ENCODE data around the gene CCNI.
"Not testable (repeated sequence)": the region's sequence is repeated elsewhere in the genome, so short reads cannot be mapped to it uniquely, and the experiment has no call there.

CCNI gene, protein sequence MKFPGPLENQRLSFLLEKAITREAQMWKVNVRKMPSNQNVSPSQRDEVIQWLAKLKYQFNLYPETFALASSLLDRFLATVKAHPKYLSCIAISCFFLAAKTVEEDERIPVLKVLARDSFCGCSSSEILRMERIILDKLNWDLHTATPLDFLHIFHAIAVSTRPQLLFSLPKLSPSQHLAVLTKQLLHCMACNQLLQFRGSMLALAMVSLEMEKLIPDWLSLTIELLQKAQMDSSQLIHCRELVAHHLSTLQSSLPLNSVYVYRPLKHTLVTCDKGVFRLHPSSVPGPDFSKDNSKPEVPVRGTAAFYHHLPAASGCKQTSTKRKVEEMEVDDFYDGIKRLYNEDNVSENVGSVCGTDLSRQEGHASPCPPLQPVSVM

DNA sequence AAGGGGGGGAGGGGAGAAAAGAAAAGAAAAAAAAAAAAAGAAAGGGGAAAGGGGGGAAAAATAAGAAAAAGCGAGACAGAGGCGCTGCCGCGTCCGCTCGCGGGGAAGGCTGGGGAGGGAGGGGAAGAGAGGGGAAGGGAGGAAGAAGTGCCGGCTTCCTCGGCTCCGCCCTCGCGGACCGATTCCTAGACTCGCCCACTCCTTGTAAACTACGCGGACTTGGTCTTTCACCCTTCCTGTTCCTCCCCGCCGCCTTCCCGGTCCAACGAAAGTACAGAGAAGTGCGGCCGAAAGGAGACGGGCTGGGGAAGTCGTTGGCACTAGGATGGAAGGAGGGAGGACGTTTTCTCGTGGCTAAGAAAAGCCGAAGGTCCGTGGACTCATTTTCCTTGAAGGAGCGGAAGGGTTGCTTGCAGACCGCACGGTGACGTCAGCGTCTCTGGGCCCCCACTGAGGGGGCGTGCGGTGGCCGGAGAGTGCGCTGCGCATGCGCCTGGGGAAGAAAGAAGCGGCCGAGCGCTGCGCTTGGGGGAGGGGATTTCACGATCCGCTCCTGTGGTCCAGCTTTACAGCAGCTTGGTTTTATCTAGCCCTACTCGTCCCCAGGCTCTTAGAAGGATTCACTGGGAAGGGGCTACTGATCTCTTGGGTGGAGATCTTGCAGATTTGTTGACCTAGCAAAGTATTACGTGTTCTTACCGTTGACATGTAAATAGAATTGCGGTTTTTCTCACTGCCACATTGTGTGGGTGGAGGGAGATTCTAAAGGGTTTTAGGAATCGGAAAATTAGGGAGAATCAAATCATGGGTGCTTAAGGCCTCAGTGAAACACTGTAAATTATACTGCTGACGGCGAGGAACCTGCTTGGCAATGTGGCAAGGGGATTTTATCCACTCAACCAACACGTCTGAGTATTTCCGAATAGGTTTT, at the start of gene CCNI:
CCNI (minus strand) TSS at position 121 of the 931 bp plus-strand sequence. CDS start 9,627 bp downstream, outside the sequence.
- DNase-seq (ENCODE audit: low read depth in 2 of 2) = peak; percentile 84 to 89

DNA sequence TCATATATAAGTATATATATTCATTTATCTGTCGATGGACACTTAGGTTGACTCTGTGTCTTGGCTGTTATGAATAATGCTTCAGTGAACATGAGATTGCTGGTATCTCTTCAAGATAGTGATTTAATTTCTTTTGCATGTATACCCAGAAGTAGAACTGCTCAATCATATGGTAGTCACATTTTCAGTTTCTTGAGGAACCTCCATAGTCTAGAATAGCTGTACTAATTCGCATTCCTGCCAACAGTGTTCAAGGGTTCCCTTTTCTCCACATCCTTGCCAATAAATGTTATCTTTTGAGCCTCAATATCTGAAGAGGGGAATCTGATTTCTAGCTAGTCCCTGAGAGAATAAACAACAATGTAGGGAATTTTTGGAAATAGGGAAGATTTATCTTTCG, 48.8 kb upstream of the CCNI start:
- no peak for DNase-seq (ENCODE audit: low read depth in 2 of 2)

DNA sequence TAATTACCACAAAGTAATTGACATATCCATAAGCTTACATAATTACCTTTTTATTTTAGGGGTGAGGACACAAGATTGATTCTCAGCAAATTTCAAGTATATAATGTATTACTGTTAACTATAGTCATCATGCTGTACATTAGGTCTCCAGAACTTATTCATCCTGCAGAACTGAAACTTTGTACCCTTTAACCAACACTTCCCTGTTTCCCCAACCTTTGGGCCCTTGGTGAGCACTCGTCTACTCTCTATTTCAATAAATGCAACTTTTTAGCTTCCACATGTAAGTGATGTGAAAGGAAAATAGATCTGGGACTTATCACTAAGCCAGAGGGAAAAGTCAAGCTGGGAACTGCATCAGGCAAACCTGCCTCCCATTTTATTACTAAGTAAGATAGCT, 47.6 kb upstream of the CCNI start:
- no peak for DNase-seq (ENCODE audit: low read depth in 2 of 2)

DNA sequence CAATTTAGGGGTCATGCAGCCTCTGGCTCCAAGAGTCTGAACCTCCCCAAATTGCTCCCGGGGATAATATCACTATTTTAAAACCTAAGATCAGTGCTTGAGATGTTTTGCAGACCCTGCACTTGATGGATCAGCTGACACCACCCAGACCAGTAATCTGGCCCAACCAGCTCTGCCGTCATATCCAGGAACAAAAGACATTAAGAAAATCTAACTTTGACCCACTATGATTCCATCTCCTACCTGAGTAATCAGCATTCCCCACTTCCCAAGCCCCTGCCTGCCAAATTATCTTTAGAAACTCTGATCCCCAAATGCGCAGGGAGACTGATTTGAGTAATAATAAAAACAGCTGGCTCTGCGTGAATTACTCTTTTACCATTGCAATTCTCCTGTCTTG, 46.9 kb upstream of the CCNI start:
- no peak for DNase-seq (ENCODE audit: low read depth in 2 of 2)

DNA sequence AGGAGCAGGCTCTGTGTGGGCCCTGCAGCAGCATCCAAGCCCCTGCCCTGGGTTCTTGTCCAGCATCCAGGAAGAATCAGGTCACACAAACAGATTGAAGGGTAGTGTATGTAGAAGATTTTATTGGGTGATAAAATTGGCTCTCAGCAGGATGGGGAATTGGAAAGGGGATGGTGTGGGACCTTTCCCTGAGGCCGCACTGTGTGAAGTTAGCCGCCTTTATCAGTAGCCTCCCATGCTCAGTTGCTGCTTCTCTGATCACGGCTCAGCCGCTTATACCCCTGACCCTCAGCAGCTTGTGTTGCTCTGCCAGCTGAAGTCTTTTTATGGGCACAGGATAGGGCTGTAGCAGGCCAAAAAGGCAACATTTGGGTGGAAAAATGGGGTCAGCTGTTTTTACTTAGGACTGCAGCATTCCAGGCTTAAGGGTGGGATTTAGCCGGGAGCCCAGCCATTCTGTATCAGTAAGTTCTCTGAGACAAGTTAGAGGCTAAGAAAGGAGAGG, 46.0 kb upstream of the CCNI start:
- DNase-seq (ENCODE audit: low read depth in 2 of 2) = no peak

DNA sequence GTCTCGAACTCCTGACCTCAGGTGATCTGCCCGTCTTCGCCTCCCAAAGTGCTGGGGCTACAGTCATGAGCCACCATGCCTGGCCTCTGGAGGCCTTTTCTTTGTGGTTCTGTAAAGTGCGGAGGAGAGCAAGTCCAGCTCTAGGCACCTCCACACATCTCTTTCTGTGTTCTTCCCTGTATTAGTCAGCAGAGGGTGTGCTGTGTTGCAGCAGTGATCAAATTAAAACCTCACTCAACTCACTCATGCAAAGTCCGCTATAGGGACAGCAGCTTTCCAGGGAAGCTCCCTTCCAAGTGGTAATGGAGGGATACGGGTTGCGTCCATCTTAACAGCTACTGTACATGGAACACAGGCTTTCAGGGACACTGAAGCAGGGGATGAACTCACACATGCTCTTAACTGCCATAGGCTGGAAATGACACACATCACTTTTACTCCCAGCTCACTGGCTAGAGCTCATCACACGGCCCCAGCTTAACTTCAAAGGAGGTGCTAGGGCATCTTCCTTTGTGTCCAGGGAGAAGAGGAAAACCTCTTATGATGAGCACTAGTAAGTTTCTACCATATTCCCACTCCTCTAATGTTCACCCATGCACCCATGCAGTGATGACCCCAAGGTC, 45.2 kb upstream of the CCNI start:
- no peak for DNase-seq (ENCODE audit: low read depth in 2 of 2)

DNA sequence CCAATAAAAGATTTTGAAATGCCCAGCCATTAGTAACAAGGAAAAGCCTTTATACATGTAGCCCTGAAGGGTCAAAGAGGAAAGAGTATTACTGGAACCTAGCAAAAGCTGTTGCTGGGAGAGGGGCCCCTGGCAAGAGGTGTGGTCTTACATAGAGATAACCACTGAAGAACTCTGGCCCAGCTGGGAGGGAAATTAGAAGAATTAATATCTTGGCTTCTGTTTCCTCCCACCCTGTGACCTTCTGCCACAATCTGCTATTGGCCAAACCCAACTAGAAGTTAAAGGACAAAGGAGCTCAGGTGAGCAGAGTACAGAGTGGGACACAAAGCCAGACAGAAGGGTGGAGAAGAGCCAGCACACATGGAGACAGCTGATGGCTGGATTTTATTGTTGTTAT, 41.9 kb upstream of the CCNI start:
- DNase-seq (ENCODE audit: low read depth in 2 of 2) = no peak

DNA sequence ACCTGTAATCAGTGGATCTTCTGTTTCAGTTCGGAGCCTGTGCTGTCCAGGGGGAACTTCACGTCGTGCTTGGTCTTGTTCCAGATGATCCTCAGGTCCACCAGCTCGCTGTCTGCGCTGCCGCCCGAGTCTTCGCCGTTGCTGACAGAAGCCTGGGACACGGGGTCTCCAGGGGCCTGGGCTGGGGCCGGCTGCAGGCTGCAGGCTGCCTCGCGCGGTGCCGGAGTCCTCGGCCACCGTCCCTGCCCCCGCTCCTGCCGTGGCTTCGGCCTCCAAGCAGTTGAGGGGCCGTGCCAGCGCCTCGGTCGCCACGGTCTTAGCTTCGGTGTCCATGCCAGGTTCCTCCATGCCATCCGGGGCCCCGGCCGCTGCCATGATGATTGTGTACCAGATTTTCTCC, 37.3 kb upstream of the CCNI start:
- DNase-seq (ENCODE audit: low read depth in 2 of 2) = no peak

DNA sequence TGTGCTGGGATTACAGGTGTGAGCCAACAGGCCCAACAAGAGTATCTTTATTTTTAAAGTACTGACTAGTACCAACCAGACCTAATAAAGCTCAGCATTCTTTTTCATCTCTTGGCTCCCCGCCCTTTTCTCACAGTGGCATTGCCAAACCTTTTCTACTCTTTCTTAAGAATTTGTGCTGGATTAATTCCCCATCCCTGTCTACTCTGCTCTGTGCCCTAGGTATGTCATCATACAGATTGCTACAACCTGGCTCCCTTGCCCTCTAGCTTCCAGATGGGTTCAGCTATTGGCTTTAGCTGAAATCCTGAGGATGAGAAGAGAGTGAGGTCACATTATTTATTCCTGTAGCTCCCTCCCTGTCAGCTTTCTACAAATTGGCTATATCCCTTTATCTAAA, 34.9 kb upstream of the CCNI start:
- DNase-seq (ENCODE audit: low read depth in 2 of 2) = no peak

DNA sequence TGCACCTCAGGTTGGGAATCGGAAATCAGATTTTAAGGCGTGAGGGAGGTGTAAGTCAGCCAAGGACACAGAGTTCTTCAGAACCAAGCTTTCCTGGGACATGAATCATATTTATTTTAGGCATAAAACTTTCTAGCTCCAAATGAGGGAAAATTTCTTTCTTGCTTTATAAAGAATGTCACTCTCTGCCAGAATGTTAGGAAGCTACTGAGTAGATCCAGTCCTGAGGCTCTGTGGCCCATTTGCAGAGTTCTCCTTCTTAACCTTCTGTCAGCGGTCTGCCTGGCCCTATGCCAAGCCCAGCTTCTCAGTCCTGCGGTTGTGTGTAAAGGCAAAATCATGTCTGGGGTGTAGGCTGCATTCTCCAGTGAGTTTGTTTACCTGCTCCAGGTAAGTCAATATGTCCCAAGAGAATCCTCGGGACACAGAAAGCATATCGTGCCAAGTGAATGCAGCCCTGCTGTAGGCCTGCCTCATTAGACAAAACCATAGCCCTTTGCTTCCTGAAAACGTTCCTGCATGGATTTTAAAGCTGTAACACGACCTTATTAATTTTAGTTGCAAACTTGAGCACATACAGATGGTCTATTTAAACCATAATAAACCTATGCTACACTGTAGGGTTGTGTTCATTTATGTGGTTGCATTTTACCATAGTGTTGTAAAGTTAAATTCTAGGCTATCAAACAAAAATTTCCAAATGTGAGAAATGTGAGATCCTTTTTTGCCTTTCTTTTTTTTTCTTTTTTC, 29.2 kb upstream of the CCNI start:
- DNase-seq (ENCODE audit: low read depth in 2 of 2) = no peak

DNA sequence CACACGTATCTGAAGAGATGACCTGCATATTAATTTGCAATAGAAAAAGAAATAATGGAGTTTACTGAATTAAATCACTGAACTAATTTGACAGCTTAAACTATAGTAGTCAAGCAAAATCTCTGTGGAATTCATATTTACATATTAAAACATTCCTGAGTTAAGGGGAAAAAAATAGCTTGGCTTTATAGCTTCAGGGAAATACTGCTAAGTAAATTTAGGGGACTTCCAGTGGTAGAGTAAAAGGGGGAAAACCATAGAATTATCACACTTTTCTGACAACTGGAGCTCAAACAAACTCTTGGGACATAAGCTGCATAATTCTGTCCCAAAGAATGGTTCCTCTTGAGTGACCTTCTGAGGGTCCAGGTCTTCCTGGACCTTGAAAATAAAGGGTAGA, 28.6 kb upstream of the CCNI start:
- no peak for DNase-seq (ENCODE audit: low read depth in 2 of 2)

DNA sequence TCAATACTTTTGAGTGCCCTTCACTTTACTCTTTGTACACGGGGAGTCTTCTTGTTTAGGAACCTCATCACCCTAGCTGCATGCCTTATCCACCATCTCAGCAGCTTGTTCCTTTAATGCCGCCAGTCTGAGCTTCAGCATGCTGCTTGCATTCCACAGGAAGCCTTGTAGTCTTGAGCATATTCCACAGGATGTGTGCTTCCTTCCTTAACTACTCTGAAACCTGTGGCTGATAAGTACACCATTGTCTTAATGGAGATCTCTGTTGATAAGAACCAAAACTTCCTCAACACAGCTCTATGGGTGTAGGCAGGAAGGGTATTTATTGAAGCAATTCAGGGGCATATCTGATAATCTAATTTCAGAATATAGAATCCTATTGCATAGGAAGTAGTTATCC, 24.4 kb upstream of the CCNI start:
- no peak for DNase-seq (ENCODE audit: low read depth in 2 of 2)

DNA sequence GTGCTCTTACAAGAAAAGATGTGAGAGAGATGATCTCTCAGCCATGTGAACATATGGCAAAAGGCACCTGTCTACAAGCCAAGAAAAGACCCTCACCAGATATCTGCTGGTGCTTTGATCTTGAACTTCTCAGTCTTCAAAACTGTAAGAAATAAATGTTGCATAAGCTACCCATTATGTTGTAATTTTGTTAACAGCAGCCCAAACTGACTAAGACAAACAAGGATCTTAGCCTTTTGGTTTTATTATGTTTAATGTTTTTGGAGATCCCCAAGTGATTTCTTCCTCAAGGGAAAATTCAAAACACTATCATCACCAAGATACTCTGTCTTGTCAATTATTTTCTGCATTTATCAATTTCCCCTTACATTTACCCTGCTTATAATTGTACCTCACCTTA, 21.8 kb upstream of the CCNI start:
- DNase-seq (ENCODE audit: low read depth in 2 of 2) = no peak

DNA sequence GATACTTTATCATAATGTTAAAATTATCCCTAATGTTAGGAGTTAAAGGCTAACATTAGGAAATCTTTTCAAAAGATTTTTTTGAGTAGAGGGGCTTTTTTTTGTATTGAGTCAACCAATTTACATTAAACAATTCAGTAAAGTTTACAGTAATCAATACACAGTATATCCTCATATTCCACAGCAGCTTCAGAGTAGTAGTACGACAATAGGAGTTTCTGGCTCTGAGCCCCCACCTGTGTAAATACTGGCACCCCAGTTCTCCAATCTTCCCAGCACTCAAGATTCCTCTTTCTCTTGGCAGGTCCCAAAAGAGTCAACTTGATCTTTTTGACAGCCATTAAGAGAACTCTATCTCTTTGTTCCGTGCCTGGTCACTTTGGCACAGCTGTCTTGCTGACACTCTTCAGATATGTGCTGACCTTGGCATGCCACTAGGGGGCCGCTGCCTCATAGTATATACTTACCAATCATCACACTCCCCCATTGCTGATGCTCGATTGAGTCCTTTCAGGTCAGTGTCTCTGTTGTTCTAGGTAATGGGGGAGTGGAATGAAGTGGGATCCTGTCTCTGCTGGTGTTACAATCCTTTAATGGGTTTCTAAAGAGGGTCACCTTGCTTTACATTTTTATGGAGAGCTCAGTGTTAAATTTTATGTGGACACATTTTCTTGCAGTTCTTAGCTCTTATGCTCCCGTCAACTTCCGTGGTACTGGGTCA, 19.5 kb upstream of the CCNI start:
- DNase-seq (ENCODE audit: low read depth in 2 of 2) = peak; percentile 50 to 61

DNA sequence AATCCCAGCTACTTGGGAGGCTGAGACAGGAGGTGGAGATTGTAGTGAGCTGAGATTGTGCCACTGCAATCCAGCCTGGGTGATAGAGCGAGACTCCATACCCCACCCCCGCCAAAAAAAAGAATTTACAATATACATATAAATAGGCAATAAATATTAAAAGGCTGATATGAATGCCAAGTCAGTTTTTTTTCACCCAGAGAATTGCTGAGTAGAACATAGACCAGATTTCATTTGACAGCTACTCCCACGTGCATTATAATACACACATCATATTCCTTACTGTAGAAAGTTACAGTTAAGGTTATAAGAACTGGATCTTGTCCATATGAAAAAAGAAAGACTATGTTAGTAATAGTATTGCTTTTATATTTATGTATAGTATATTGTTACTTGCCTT, 18.7 kb upstream of the CCNI start:
- DNase-seq (ENCODE audit: low read depth in 2 of 2) = no peak

DNA sequence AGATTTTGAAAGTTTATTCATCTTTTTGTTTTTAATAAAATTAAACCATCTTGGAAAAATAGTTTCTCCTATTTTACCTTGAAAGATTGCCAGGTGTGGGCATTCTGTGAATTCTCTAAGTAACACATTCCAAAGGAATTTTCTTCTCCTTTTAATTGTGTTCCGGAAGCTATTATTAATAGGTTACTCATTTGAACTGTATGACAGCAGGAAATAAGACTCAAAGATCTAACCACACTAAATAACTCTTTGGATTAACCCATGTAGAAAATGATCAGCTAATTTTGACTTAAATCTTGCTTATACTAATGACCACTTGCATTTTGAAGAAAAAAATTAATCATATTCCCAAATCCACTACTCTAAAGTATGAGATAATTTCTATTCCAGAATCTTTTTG, 17.6 kb upstream of the CCNI start:
- DNase-seq (ENCODE audit: low read depth in 2 of 2) = no peak

DNA sequence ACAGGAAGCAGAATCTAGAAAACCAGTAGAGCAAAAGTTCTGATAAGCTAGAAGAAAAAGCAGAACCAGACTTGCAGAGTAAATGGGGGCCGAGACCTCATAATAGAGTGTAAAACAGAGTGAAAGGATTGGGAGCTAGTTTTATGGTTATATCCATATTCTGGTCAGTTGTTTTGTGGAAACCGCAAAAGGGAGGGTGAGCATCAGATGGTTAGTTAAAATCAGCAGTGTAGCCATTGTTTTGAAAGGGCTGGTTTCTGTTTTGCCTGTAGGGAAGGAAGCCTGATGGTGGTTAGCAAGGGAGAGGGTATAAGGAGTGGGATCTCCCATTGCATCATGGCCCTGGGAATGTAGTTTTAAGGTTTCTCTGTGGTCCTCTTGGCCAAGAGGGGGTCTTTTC, 17.2 kb upstream of the CCNI start:
- no peak for DNase-seq (ENCODE audit: low read depth in 2 of 2)

DNA sequence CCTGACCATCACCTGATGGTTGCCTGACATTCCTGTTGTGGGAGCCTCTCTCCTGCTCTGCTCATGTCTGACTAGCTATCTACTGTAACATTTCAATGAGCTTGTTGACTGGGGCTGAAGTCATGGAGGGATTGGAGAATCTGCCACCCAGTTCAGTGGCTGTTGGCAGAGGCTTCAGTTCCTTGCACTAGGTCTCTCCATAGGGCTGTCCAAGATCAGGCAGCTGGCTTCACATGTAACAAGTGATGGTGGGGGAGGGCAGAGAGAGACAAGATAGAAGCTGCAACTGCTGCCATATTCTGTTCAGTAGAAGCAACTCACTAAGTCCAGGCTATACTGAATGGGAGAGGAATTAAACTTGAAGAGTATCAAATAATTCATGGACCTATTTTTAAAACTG, 14.1 kb upstream of the CCNI start:
- no peak for DNase-seq (ENCODE audit: low read depth in 2 of 2)

DNA sequence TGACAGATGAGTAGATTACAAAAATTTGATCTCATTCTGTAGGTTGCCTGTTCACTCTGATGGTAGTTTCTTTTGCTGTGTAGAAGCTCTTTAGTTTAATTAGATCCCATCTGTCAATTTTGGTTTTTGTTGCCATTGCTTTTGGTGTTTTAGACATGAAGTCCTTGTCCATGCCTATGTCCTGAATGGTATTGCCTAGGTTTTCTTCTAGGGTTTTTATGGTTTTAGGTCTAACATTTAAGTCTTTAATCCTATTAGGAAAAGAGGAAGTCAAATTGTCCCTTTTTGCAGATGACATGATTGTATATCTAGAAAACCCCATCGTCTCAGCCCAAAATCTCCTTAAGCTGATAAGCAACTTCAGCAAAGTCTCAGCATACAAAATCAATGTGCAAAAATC, 11.2 kb upstream of the CCNI start:
- not testable (repeated sequence) for DNase-seq (ENCODE audit: low read depth in 2 of 2)

DNA sequence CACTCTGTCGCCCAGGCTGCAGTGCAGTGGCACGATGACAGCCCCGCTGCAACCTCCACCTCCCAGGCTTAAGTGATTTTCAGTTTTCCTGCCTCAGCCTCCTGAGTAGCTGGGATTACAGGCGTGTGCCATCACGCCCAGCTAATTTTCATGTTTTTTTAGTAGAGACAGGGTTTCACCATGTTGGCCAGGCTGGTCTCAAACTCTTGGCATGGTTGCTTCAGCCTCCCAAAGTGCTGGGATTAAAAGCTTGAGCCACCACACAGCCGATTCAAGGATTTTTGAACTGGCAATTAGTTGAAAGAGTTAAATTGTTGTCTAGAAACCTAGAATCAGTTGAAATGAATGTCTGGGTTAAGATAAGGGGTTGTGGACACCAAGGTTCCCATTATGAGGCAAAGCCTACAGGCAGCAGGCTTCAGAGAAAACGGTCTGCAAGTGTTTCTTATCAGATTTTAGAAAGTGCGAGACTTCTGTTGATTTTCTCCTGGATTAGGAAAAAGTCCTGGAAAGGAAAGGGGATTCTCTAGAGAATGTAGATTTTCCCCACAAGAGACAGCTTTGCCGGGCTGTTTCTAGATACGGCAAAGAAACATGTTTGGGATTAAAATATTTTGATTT, 8.3 kb upstream of the CCNI start:
- DNase-seq (ENCODE audit: low read depth in 2 of 2) = no peak

Data from stimulated activated CD8-positive, alpha-beta memory T cell treated with anti-CD3 and anti-CD28 coated beads, Interleukin-7, amount 100 ng/mL, for 4 hours (primary cell).